Measurements from ENCODE around the gene TRIP13. TPM values are rescaled to one million over a fixed set of nuclear protein-coding genes. Genes with fewer than 3 reads are reported as not detected.
"Not testable (repeated sequence)": the region's sequence is repeated elsewhere in the genome, so short reads cannot be mapped to it uniquely, and the experiment has no call there.

Gene TRIP13
- total RNA-seq, 1 experiment from 2014 or later = 47.0 TPM

- in situ Hi-C loops (cut with HindIII; ENCODE audit: low pct_unique_long_range_greater_than_20kb, low sequenced_read_pairs) = no loop called here
- DNase-seq (ENCODE audit: low read depth, low spot score) = no peak
Measured at GRCh38 chr5:852431-853401, 40.0 kb upstream of the TRIP13 start.

GRCh38 chr5:853416-854090, 39.1 kb upstream of the TRIP13 start:
- in situ Hi-C loops (cut with HindIII; ENCODE audit: low pct_unique_long_range_greater_than_20kb, low sequenced_read_pairs); DNase-seq (ENCODE audit: low read depth, low spot score): not testable (repeated sequence)

GRCh38 chr5:854217-854616, 38.5 kb upstream of the TRIP13 start:
- in situ Hi-C loops (cut with HindIII; ENCODE audit: low pct_unique_long_range_greater_than_20kb, low sequenced_read_pairs) = no loop called here
- DNase-seq (ENCODE audit: low read depth, low spot score) = no peak

GRCh38 chr5:854966-855743, 37.5 kb upstream of the TRIP13 start:
- no peak for DNase-seq (ENCODE audit: low read depth, low spot score)
- in situ Hi-C loops (cut with HindIII; ENCODE audit: low pct_unique_long_range_greater_than_20kb, low sequenced_read_pairs) = no loop called here

GRCh38 chr5:855771-856530, 36.7 kb upstream of the TRIP13 start:
- in situ Hi-C loops (cut with HindIII; ENCODE audit: low pct_unique_long_range_greater_than_20kb, low sequenced_read_pairs) = no loop called here
- DNase-seq (ENCODE audit: low read depth, low spot score) = no peak

- no peak for DNase-seq (ENCODE audit: low read depth, low spot score)
- in situ Hi-C loops (cut with HindIII; ENCODE audit: low pct_unique_long_range_greater_than_20kb, low sequenced_read_pairs) = no loop called here
Measured at GRCh38 chr5:856531-857425, 35.9 kb upstream of the TRIP13 start.

- DNase-seq (ENCODE audit: low read depth, low spot score) = no peak
- in situ Hi-C loops (cut with HindIII; ENCODE audit: low pct_unique_long_range_greater_than_20kb, low sequenced_read_pairs) = no loop called here
Measured at GRCh38 chr5:858726-859125, 34.0 kb upstream of the TRIP13 start.

GRCh38 chr5:859391-859790, 33.3 kb upstream of the TRIP13 start:
- in situ Hi-C loops (cut with HindIII; ENCODE audit: low pct_unique_long_range_greater_than_20kb, low sequenced_read_pairs) = no loop called here
- DNase-seq (ENCODE audit: low read depth, low spot score) = no peak

- no peak for DNase-seq (ENCODE audit: low read depth, low spot score)
- in situ Hi-C loops (cut with HindIII; ENCODE audit: low pct_unique_long_range_greater_than_20kb, low sequenced_read_pairs) = no loop called here
Measured at GRCh38 chr5:859798-860296, 32.8 kb upstream of the TRIP13 start.

GRCh38 chr5:860506-861150, 32.1 kb upstream of the TRIP13 start:
- in situ Hi-C loops (cut with HindIII; ENCODE audit: low pct_unique_long_range_greater_than_20kb, low sequenced_read_pairs) = no loop called here
- no peak for DNase-seq (ENCODE audit: low read depth, low spot score)

- in situ Hi-C loops (cut with HindIII; ENCODE audit: low pct_unique_long_range_greater_than_20kb, low sequenced_read_pairs) = no loop called here
- DNase-seq (ENCODE audit: low read depth, low spot score) = no peak
Measured at GRCh38 chr5:861442-862366, 31.0 kb upstream of the TRIP13 start.

- no peak for DNase-seq (ENCODE audit: low read depth, low spot score)
- in situ Hi-C loops (cut with HindIII; ENCODE audit: low pct_unique_long_range_greater_than_20kb, low sequenced_read_pairs) = no loop called here
Measured at GRCh38 chr5:862367-863243, 30.1 kb upstream of the TRIP13 start.

GRCh38 chr5:863244-863805, 29.4 kb upstream of the TRIP13 start:
- in situ Hi-C loops (cut with HindIII; ENCODE audit: low pct_unique_long_range_greater_than_20kb, low sequenced_read_pairs) = no loop called here
- no peak for DNase-seq (ENCODE audit: low read depth, low spot score)
